H1 (cell line): ENCODE measurements around the gene ANKS1A. TPM values are rescaled to one million over a fixed set of nuclear protein-coding genes. Genes with fewer than 3 reads are reported as not detected.

Experiments
- CTCF ChIA-PET: fragments of 300-600 bp; sonication (Branson Sonifier 250); formaldehyde crosslinking; loops from one replicate; lab custom pipeline; 2021; ENCODE audit not compliant: partially characterized antibody; lab: Charles Lee
- POLR2A ChIA-PET: fragments of 300-600 bp; sonication (Branson Sonifier 250); formaldehyde crosslinking; loops from one replicate; lab custom pipeline; 2021; ENCODE audit warnings: inconsistent platforms; ENCODE audit not compliant: partially characterized antibody; lab: Charles Lee
- DNase-seq, 2 experiments: peaks; one replicate each; pipeline versions ENCODE4 v3.0.0 to v3.0.0-alpha.2; 2010 to 2022; ENCODE audit warnings: low spot score in 2 of 2, low read depth in 1 of 2, mixed read lengths in 1 of 2
- FAIRE-seq: peaks from 2 replicates; lab custom pipeline; 2011; peaks lifted over from hg19 to GRCh38; lab: Jason Lieb, UNC
- H2AFZ ChIP-seq: 2 replicates; pipeline ENCODE4 v1.8.1; 2012; ENCODE audit warnings: low read length, inconsistent platforms
- H2AK5ac ChIP-seq: 2 replicates; pipeline ENCODE4 v1.6.1; 2013; ENCODE audit warnings: low read depth, low read length
- H2BK120ac ChIP-seq: replicated peaks from 2 replicates; pipeline ENCODE3; 2013; ENCODE audit warnings: low read depth, low read length, inconsistent platforms
- H2BK12ac ChIP-seq: 2 replicates; pipeline ENCODE4 v1.6.1; 2013; ENCODE audit warnings: low read depth, low read length
- H2BK15ac ChIP-seq: 2 replicates; pipeline ENCODE4 v1.6.1; 2013; ENCODE audit warnings: low read length
- H2BK20ac ChIP-seq: 2 replicates; pipeline ENCODE4 v1.6.1; 2013; ENCODE audit warnings: low read length
- H2BK5ac ChIP-seq: 2 replicates; pipeline ENCODE4 v1.6.1; 2013; ENCODE audit warnings: low read depth, low read length
- H3K14ac ChIP-seq: 2 replicates; pipeline ENCODE4 v1.6.1; 2013; ENCODE audit warnings: inconsistent platforms; ENCODE audit not compliant: insufficient read length
- H3K18ac ChIP-seq: 2 replicates; pipeline ENCODE4 v1.6.1; 2013; ENCODE audit warnings: low read length; ENCODE audit errors: extremely low read depth
- H3K23ac ChIP-seq: 2 replicates; pipeline ENCODE4 v1.6.1; 2013; ENCODE audit warnings: inconsistent platforms; ENCODE audit not compliant: insufficient read length
- H3K23me2 ChIP-seq: 2 replicates; pipeline ENCODE4 v1.6.1; 2013; ENCODE audit warnings: low read depth, low read length
- H3K27ac ChIP-seq: 2 replicates; pipeline ENCODE4 v1.6.1; 2011; ENCODE audit warnings: low read depth, low read length, inconsistent platforms
- H3K27me3 ChIP-seq, 4 experiments: replicated peaks in 1 of 4; 1 replicate in 1 of 4; 2 replicates in 3 of 4; pipeline versions ENCODE4 v1.6.1 to v1.8.1; 2011 to 2013; ENCODE audit warnings: low read length in 3 of 4, mild to moderate bottlenecking in 3 of 4, inconsistent platforms in 2 of 4, mixed read lengths in 2 of 4, moderate library complexity in 1 of 4; ENCODE audit not compliant: control insufficient read depth in 3 of 4, insufficient read depth in 3 of 4; ENCODE audit errors: extremely low read depth in 1 of 4
- H3K36me3 ChIP-seq, 4 experiments: 2 replicates each; pipeline versions ENCODE4 v1.6.1 to v1.8.1; 2011 to 2013; ENCODE audit warnings: mild to moderate bottlenecking in 4 of 4, low read length in 3 of 4, moderate library complexity in 2 of 4, control low read depth in 1 of 4, inconsistent platforms in 1 of 4; ENCODE audit not compliant: insufficient read depth in 4 of 4, control insufficient read depth in 2 of 4
- H3K4ac ChIP-seq: replicated peaks from 2 replicates; pipeline ENCODE3; 2013; ENCODE audit warnings: low read length, low read depth, mixed read lengths, inconsistent platforms; ENCODE audit not compliant: insufficient read length
- H3K4me1 ChIP-seq, 4 experiments: replicated peaks in 1 of 4; 1 replicate in 1 of 4; 2 replicates in 3 of 4; pipeline versions ENCODE4 v1.6.1 to v1.8.1; 2011 to 2013; ENCODE audit warnings: low read length in 3 of 4, inconsistent platforms in 2 of 4, mixed read lengths in 1 of 4; ENCODE audit not compliant: insufficient read depth in 4 of 4, control insufficient read depth in 3 of 4
- H3K4me2 ChIP-seq, 2 experiments: 2 replicates each; pipeline versions ENCODE4 v1.6.1 to v1.8.1; 2011 to 2013; ENCODE audit warnings: low read depth in 2 of 2, low read length in 2 of 2, control low read depth in 1 of 2, inconsistent platforms in 1 of 2, mild to moderate bottlenecking in 1 of 2; ENCODE audit not compliant: insufficient read depth in 1 of 2
- H3K4me3 ChIP-seq, 4 experiments: fragments of 200-600, 300-600 bp in 1 of 4; sonication (generic), shearing (Covaris generic), sonication (Bioruptor Twin) in 1 of 4; 2 replicates each; pipeline versions ENCODE4 v1.5.1 to v1.8.1; 2011 to 2016; ENCODE audit warnings: low read length in 4 of 4, low read depth in 3 of 4, control low read depth in 2 of 4, inconsistent platforms in 2 of 4, mild to moderate bottlenecking in 2 of 4, mixed read lengths in 1 of 4, moderate library complexity in 1 of 4; ENCODE audit not compliant: insufficient read depth in 2 of 4; ENCODE audit errors: extremely low read depth in 1 of 4
- H3K56ac ChIP-seq: replicated peaks from 2 replicates; pipeline ENCODE3; 2013; ENCODE audit warnings: low read depth, mild to moderate bottlenecking, mixed read lengths, low read length, inconsistent platforms; ENCODE audit not compliant: insufficient read length
- H3K79me1 ChIP-seq: 2 replicates; pipeline ENCODE4 v1.6.1; 2013; ENCODE audit warnings: low read depth, low read length, control low read depth
- H3K79me2 ChIP-seq, 2 experiments: 2 replicates each; pipeline versions ENCODE4 v1.6.1 to v1.8.1; 2012 to 2013; ENCODE audit warnings: low read length in 2 of 2, mild to moderate bottlenecking in 2 of 2, inconsistent platforms in 1 of 2; ENCODE audit not compliant: insufficient read depth in 2 of 2, control insufficient read depth in 1 of 2
- H3K9ac ChIP-seq, 4 experiments: replicated peaks in 1 of 4; 1 replicate in 1 of 4; 2 replicates in 3 of 4; pipeline versions ENCODE4 v1.6.1 to v1.8.1; 2011 to 2013; ENCODE audit warnings: low read depth in 3 of 4, low read length in 3 of 4, control low read depth in 2 of 4, mild to moderate bottlenecking in 2 of 4, moderate library complexity in 2 of 4, inconsistent platforms in 1 of 4; ENCODE audit errors: extremely low read depth in 1 of 4
- H3K9me3 ChIP-seq, 2 experiments: 2 replicates each; pipeline versions ENCODE4 v1.6.1 to v1.8.1; 2012 to 2013; ENCODE audit warnings: mild to moderate bottlenecking in 2 of 2, moderate library complexity in 2 of 2, control low read depth in 1 of 2, inconsistent platforms in 1 of 2, low read depth in 1 of 2, low read length in 1 of 2, mixed read lengths in 1 of 2; ENCODE audit not compliant: insufficient read depth in 2 of 2
- H4K20me1 ChIP-seq, 2 experiments: replicated peaks in 1 of 2; 2 replicates each; pipeline versions ENCODE3 to v1.8.1; 2011 to 2013; ENCODE audit warnings: inconsistent platforms in 2 of 2, low read length in 2 of 2, mild to moderate bottlenecking in 1 of 2; ENCODE audit not compliant: insufficient read depth in 2 of 2, control insufficient read depth in 1 of 2
- H4K5ac ChIP-seq: 2 replicates; pipeline ENCODE4 v1.6.1; 2013; ENCODE audit warnings: low read length, low read depth, mixed read lengths, inconsistent platforms; ENCODE audit not compliant: insufficient read length
- H4K8ac ChIP-seq: 2 replicates; pipeline ENCODE4 v1.8.0; 2013; ENCODE audit warnings: mild to moderate bottlenecking, moderate library complexity, low read length, inconsistent platforms; ENCODE audit not compliant: insufficient read depth; ENCODE audit errors: extremely low read depth
- H4K91ac ChIP-seq: replicated peaks from 2 replicates; pipeline ENCODE3; 2013; ENCODE audit warnings: low read length, mixed read lengths, inconsistent platforms; ENCODE audit not compliant: insufficient read length
- CEBPB ChIP-seq: IDR thresholded peaks from 2 replicates; pipeline ENCODE4 v1.6.1; 2012; ENCODE audit warnings: low read depth, low read length
- EGR1 ChIP-seq: IDR thresholded peaks from 2 replicates; pipeline ENCODE4 v1.6.1; 2011; ENCODE audit warnings: low read depth, low read length, borderline replicate concordance
- GTF2F1 ChIP-seq: IDR thresholded peaks from 2 replicates; pipeline ENCODE4 v1.6.1; 2012; ENCODE audit warnings: low read depth, low read length, improper control_type of control experiment, borderline replicate concordance
- HDAC2 ChIP-seq, 2 experiments: fragments of 300-600 bp in 1 of 2; sonication (generic) in 1 of 2; IDR thresholded peaks; 2 replicates each; pipeline ENCODE4 v1.6.1; 2011 to 2012; ENCODE audit warnings: low read depth in 2 of 2, low read length in 2 of 2, mild to moderate bottlenecking in 2 of 2, moderate library complexity in 2 of 2, borderline replicate concordance in 1 of 2, inconsistent platforms in 1 of 2
- KDM4A ChIP-seq: IDR thresholded peaks from one replicate; pipeline ENCODE4 v1.7.1; 2012; ENCODE audit warnings: low read depth, mild to moderate bottlenecking, moderate library complexity, low read length, inconsistent platforms; ENCODE audit not compliant: severe bottlenecking
- NANOG ChIP-seq: IDR thresholded peaks from 2 replicates; pipeline ENCODE4 v1.6.1; 2011; ENCODE audit warnings: low read length, low read depth, mild to moderate bottlenecking, inconsistent platforms; ENCODE audit not compliant: insufficient read depth, poor library complexity, severe bottlenecking
- SIRT6 ChIP-seq: IDR thresholded peaks from one replicate; pipeline ENCODE4 v1.7.1; 2012; ENCODE audit warnings: low read length, inconsistent platforms
- TCF12 ChIP-seq: IDR thresholded peaks from 2 replicates; pipeline ENCODE4 v1.6.1; 2011; ENCODE audit warnings: low read depth, mild to moderate bottlenecking, low read length
- YY1 ChIP-seq: IDR thresholded peaks from 2 replicates; pipeline ENCODE4 v1.6.1; 2011; ENCODE audit warnings: low read depth, mild to moderate bottlenecking, low read length
- WGBS, 2 experiments: shearing (Covaris generic) in 1 of 2; methylation state at CpG; one replicate each; pipeline versions ENCODE4 v1.1.6 to v1.1.7; 2013 to 2015; ENCODE audit warnings: low lambda C conversion rate in 2 of 2, mixed read lengths in 2 of 2, inconsistent platforms in 1 of 2, low coverage in 1 of 2, missing lambda C conversion rate in 1 of 2; ENCODE audit not compliant: insufficient replicate concordance in 2 of 2, insufficient coverage in 1 of 2, insufficient read length in 1 of 2; ENCODE audit errors: extremely low coverage in 1 of 2, missing lambda C conversion rate in 1 of 2; 5-methylcytosine and 5-hydroxymethylcytosine counted together
- polyA plus RNA-seq, 7 experiments: library from polyadenylated mRNA; depleted of rRNA in 3 of 7; stranded (reverse) in 5 of 7; unstranded in 2 of 7; fragments of >200 nt in 5 of 7; fragments of 200-250 nt in 2 of 7; gene quantifications; 1 replicate in 5 of 7; 2 replicates in 1 of 7; 4 replicates in 1 of 7; pipeline versions ENCODE4 v1.2.1 to v1.2.3, GENCODE V29; 2011 to 2013; ENCODE audit warnings: missing spikeins in 2 of 7, mixed read lengths in 2 of 7
- total RNA-seq: library from RNA; stranded (reverse); fragmentation: NEBNext Ultra II Directional; extraction: Animal tissue kit (Norgen Biotek cat#: 25700); gene quantifications from 2 replicates; pipeline ENCODE4 v1.2.1, GENCODE V29; 2021
- TF ChIP-seq, protein P1 (sequence below): IDR thresholded peaks from 2 replicates; pipeline ENCODE4 v1.6.1; 2011; ENCODE audit warnings: low read depth, mild to moderate bottlenecking, low read length; ENCODE audit not compliant: insufficient read depth
- TF ChIP-seq, protein P2 (sequence below): IDR thresholded peaks from 2 replicates; pipeline ENCODE4 v1.6.1; 2011; ENCODE audit warnings: low read length, improper control_type of control experiment

Gene ANKS1A
- total and polyA plus RNA-seq, 2 of the 8 experiments (the other 6 are each of a cell fraction or from before 2014, with no cell fraction given) = 9.8 to 30.9 TPM

DNA sequence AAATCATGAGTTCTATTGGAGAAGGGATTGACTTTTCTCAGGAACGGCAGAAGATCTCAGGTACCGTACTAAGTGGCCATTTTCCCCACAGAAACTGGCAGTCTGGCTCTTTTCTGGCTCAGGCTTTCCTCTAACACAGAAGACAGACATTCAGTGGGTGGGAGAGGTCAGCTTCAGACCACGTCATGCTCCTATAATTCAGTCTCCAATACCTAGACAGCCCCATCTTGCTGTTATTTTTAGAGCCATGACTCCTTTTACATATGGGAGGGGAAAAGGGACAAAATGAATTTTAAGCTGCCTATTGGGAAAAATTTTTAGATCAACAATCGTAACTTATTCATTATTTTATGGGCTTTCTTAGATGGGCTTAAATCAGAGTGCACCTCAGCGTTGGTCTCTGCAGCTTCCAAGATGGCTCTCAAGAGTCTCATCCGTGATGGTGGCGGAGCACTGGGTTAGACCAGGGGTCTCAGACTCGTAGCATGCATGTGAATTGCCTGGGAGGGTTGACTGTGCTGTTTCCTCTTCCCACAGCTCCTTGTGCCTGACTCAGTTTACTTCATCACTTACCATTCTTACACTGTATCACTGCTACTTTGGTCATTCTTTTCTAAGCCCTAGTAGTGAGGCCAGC is 165.2 kb downstream of the ANKS1A start:
- Histone ChIP-seq H3K23ac (no peak overlapping the region), H2AK5ac (no peak overlapping the region), H4K20me1 (no peaks in the 10 kb centered on the region), H3K4ac (no peak overlapping the region), H3K14ac (no peak overlapping the region), H3K79me2 (no peaks in the 10 kb centered on the region), H3K79me1 (no peaks in the 10 kb centered on the region; the same call in 1 of the 2 replicates), H4K5ac (no peak overlapping the region), H2BK5ac (no peak overlapping the region; the same call in 1 of the 2 replicates), H3K4me3 (no peak overlapping the region), H3K56ac (no peak overlapping the region), H3K9ac (no peak overlapping the region), H4K8ac (no peak overlapping the region), H2BK120ac (no peak overlapping the region), H3K4me1 (peaks cover 0 to 10% (median 2%) of the 10 kb centered on the region in 4 experiments; a peak in 5 of 7 replicates), H3K36me3 (peaks cover 0 to 2% (median under 1%) of the 10 kb centered on the region in 4 experiments; a peak in 1 of 8 replicates), H2AFZ (no peak overlapping the region), H3K27me3 (no peaks in the 10 kb centered on the region), H3K18ac (no peak overlapping the region), H3K27ac (no peak overlapping the region), H4K91ac (no peak overlapping the region), H2BK12ac (no peak overlapping the region), H3K9me3 (no peaks in the 10 kb centered on the region), H2BK20ac (no peak overlapping the region), H3K4me2 (no peak overlapping the region), H2BK15ac (no peak overlapping the region), H3K23me2 (no peaks in the 10 kb centered on the region)
- POLR2A ChIA-PET = no interaction called here
- DNase-seq (no peak), FAIRE-seq (no peak)
- WGBS, 2 experiments = 91% methylated on average over 8 of the region's 8 CpGs; no CpG with 5 or more reads in 1 of the 2 experiments
- CTCF ChIA-PET = interaction anchor here (1.4 to 3.7 kb wide), 2 partner anchors 15 to 67 kb away, joined by 3 to 15 read pairs; no protein-coding TSS in a partner anchor
- TF ChIP-seq YY1 = no peak
- no peak for TF ChIP-seq HDAC2 (IDR thresholded peaks at IDR 0.05; ENCODE audit: borderline replicate concordance in 1 of 2, low read depth in 2 of 2, low read length in 2 of 2)
- no peak for TF ChIP-seq SIRT6
- TF ChIP-seq TCF12 = no peak
- TF ChIP-seq NANOG = no peak
- no peak for TF ChIP-seq GTF2F1
- no peak for TF ChIP-seq KDM4A
- TF ChIP-seq, protein P1, sequence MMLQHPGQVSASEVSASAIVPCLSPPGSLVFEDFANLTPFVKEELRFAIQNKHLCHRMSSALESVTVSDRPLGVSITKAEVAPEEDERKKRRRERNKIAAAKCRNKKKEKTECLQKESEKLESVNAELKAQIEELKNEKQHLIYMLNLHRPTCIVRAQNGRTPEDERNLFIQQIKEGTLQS = no peak
- TF ChIP-seq, protein P2, sequence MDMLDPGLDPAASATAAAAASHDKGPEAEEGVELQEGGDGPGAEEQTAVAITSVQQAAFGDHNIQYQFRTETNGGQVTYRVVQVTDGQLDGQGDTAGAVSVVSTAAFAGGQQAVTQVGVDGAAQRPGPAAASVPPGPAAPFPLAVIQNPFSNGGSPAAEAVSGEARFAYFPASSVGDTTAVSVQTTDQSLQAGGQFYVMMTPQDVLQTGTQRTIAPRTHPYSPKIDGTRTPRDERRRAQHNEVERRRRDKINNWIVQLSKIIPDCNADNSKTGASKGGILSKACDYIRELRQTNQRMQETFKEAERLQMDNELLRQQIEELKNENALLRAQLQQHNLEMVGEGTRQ = no peak
- TF ChIP-seq CEBPB = no peak
- TF ChIP-seq EGR1 = no peak
